Tongue (tissue), 2 donors: ENCODE measurements around the gene KMT2C. TPM values are rescaled to one million over a fixed set of nuclear protein-coding genes. Genes with fewer than 3 reads are reported as not detected.
"Not testable (repeated sequence)": the region's sequence is repeated elsewhere in the genome, so short reads cannot be mapped to it uniquely, and the experiment has no call there.

Source experiments
- DNase-seq: peaks from one replicate; pipeline ENCODE4 v3.0.0-alpha.2; 2015
- total RNA-seq: library from RNA; depleted of rRNA; stranded (reverse); fragments of >200 nt; gene quantifications from one replicate; pipeline ENCODE4 v1.2.3, GENCODE V29; 2014

KMT2C gene
- total RNA-seq, 1 donor from 2014 or later: 97.7 TPM

DNA sequence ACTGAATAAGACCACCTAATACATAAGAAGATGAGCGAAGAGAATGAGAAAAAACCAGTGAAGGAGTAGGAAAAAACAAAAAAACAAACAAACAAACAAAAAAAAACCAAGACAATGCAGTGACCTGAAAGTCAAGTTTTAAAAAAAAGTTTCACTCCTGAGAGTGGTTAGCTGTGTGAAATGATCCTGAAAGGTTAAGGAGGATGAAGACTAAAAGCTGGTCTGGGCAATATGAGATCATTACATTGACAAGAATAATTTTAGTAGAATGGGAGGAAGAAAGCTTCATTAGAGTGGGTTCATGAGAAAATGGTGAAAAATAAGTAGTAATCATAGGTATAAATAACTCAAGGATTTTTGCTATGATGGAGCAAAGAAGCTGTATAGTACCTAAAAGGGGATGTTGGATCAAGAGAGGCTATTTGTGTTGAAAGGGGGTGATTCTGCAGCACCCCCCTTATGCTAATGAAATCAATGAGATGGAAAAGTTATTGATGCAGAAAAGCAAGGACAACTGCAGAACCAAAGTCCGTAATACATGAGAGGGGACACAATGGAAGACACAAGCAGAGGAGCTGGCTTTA lies 80.2 kb downstream of the KMT2C start:
- DNase-seq: no peak

DNA sequence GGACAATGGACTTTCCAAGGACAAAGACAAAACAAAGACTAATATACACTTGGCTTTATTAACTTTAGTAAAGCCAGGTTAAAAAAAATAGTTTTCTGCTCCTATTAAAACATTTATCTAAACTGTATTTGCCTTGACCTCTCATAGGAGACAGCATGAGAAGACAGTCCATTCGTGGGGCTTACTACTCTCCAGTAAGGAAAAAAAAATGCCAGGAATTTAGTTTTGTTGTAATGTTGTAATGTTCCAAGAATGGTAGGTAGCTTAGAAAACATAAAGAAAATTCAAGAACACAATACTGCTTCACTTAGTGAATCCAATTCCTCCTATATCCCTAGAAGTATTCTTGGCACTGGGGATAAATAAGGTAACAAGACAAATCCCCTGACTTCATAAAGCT lies 81.7 kb downstream of the KMT2C start:
- DNase-seq: no peak

DNA sequence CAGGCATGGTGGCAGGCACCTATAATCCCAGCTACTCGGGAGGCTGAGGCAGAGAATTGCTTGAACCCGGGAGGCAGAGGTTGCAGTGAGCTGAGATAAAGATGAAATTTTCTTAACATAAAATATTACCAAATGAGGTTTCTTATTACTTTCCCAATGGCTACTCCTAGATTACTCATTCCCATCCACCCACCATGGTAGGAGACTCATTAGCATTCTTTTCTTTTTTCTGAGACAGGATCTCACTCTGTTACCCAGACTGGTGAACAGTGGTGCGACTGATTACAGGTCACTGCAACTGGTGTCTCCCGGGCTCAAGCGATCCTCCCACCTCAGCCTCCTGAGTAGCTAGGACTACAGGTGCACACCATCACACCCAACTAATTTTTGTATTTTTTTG lies 82.5 kb downstream of the KMT2C start:
- DNase-seq: not testable (repeated sequence)

DNA sequence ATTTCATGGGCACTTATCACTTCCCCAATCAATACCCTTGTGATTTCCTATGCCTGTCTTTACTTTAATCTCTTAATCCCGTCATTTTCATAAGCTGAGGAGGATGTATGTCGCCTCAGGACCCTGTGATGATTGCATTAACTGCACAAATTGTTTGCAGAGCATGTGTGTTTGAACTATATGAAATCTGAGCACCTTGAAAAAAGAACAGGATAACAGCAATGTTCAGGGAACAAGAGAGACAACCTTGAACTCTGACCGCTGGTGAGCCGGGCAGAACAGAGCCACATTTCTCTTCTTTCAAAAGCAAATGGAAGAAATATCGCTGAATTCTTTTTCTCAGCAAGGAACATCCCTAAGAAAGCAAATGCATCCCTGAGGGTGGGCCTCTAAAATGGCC lies 84.1 kb downstream of the KMT2C start:
- not testable (repeated sequence) for DNase-seq

DNA sequence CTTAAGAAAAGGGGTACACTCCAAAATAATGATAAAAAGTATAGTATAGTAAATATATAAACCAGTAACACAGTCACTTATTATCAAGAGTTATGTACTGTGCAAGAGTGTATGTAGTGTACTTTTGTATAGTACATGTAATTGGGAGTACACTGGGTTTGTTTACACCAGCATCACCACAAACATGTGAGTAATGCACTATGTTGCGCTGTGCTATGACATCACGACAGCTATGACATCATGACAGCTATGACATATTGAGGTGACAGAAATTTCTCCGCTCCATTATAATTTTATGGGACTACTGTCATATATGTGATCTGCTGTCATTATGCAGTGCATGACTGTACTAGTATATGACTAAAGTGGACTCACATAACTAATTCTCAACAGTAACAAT lies 84.6 kb downstream of the KMT2C start:
- no peak for DNase-seq

DNA sequence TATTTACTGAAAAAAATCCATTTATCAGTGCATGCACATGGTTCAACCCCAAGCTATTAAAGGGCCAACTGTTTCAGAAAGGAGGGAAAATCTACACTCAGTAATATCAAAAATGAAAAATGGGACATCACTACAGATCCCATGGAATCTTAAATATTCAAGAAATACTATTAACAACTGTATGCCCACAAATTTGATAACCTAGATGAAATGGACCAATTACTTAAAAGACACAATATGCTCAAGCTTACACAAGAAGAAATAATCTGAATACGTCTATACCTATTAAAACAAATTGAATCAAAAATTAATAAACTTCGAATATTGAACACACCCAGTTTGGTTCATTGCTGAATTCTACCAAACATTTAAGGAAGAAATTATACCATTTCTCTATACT lies 87.9 kb downstream of the KMT2C start:
- no peak for DNase-seq

DNA sequence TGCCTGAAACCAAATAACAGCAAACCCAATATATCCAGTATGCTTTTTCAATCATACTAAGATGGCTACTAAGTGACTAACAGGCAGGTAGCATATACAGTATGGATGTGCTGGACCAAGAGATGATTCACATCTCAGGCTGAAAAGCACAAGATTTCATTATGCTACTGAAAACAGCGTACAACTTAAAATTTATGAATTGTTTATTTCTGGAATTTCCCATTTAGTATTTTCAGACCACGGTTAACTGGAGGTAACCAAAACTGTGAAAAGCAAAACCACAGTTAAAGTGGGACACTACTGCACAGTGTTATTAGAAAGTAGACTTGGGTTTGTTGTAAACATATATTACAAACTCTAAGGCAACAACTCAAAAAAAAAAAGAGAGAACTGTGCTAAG lies 91.5 kb downstream of the KMT2C start:
- DNase-seq: no peak

DNA sequence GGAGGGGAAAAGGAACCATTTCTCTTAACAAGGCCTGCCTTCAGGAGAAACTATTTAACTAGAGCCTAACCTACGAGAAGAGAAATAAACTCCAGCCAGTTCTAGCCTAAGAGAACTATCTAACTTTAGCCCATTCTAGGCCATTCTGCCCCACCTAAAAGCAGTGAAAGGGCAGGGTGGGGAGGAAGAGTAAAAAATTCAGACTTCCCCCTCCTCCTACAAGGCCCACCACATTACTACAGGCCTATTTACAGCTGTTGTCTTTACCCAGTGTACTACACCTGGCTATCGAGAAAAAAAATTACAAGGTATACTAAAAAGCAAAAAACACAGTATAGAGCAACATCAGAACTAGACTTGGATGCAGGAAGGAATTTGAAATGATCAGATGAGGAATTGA lies 93.0 kb downstream of the KMT2C start:
- DNase-seq: no peak

DNA sequence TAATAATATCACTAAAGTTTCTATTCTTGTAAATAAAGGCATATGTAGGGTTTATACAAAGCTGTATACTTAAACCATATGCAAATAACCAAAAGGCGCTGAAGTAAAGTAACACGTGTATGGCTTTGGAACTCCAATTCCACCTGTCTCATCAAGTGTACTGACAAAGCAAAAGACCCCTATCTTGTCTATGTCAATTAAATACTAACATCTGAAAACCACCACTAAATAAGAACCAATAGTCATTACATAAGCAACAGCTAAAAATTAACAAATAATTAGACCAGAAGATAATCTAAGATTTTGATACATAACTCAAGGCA lies 93.9 kb downstream of the KMT2C start:
- no peak for DNase-seq

DNA sequence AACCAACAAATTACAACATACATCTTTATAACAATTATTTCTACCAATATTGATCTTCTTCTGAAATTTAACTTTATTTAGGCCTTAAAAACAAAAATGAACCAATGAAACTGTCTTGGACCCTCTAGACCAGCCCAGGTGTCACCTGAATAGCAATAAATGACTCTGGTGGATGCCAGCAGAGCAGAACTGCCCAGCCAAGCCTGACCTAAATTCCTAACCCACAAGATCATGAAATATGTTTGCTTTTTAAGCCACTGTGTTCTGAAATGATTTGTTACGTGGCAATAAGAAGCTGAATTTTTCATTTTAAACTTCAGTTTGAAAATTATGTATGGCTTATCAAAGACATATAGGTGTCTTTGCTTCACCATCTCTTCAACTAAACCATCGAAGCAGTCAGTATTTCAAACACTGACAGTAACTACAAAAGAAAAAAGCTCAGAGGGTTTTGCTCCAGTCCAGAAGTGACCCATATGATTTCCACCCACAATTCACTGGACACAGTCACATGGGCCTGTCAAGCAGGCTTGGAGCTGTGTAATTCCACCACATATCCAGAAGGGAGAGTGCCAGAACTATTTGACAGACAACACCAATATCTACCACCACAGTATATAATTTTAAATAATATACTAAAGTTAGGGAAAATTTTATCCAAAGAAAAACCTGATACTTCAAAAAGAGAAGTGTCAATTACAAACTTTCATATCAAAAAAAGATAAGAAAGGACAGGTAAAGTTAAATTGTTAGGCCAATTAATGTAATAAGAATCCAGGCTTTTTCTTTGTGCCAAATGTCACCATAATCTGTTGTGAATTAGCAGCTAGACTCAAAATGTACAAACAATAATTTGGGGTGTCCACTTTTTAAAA lies 94.5 kb downstream of the KMT2C start:
- peak; percentile 41 for DNase-seq

DNA sequence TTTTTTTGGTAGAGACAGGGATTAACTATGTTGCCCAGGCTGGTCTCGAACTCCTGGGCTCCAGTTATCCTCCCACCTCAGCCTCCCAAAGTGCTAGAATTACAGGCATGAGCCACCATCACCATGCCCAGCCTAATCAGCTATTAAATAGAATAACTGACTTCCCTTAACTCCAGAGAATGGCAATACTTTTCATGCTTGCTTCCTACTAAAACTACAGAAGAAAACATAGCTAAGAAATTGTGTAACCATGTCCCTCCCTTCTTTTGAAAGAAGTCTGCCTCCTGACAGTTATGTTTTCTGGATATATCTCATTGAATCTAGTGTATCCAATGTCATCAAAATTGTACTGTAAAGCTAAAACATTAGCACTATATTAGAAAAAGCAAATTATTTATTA lies 95.6 kb downstream of the KMT2C start:
- DNase-seq: no peak

DNA sequence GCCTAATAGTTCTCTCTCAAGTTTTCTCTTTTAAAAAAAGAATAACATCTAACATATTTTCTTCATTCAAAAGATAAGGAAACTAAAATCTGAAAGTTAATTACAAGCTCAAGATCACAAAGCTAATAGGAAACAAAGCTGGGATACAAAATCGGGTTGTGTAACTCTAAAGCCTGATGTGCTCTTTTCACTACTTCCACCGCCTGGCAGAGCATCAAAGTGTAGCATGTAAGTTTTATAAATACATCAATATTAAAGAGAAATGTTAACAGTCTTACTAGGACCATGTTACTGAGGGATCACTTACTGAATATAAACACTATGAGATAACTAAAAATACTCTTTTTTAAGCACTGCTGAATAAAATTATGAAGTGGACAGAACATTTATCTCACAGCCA lies 97.2 kb downstream of the KMT2C start:
- DNase-seq: no peak

DNA sequence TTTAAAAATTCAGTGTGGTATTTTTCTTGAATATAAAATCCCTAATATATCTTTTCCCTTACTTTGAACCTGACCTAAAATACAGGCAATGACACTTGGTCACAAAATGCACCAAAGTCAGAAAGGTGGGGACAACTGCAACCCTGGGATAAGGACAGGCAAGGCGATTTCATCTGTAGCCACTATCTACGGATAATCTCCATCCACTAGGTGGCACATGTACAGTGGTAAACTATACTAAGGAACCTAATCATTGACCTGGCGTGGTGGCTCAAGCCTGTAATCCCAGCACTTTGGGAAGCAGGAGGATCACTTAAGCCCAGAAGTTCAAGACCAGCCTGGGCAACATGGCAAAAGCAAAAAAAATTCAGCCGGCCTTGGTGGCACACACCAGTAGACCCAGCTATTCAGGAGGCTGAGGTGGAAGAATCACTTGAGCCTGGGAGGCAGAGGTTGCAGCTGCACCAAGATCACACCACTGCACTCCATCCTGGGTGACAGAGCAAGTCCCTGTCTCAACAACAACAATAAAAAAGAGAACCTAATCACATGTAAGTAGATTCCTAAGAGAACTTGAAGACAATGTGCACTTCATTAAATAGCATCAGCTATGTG lies 98.9 kb downstream of the KMT2C start:
- DNase-seq: peak; percentile 45

DNA sequence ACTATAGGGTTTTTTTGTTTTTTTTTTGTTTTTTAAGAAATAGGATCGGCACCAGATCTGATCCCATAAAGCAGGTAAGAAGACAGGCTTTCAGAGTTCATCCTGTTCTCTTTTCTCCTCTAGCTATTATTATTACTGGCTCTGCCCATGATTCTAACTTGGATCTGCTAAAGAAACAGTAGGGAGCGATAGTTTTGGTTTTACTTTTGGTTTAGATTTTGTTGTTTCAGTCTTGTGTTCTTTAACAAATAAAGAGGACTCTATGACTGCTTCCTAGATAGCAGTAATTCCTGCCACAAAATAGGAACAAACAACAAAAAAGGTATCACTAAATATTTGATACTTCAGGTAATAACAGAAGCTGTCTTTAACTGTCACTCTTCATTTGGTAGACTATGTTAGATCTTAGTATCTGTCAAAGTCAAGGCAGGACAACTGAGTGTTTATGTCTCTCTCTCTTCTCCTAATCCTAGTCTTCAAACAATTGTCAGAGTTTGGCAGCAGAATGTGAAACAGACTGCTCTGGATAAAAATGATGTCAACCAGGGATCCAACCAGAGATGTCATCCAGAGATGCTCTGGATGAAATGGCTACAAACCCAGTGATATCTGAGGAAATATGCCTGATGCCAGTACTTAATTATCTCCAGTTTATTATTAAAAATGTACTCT lies 99.8 kb downstream of the KMT2C start:
- no peak for DNase-seq

DNA sequence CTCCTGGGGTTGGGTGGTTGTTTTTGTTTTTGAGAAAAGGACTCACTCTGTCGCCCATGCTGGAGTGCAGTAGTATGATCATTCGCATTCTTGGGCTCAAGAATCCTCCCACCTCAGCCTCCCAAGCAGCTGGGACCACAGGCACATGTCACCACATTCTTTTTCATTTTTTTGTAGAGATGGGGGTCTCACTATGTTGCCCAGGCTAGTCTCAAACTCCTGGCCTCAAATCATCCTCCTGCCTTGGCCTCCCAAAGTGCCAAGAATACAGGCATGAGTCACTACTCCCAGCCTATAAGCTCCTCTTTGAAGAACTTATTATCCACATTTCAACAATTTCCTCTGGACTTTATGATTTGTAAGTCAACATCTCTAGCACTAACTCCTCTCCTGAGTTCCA lies 102.7 kb downstream of the KMT2C start:
- no peak for DNase-seq

DNA sequence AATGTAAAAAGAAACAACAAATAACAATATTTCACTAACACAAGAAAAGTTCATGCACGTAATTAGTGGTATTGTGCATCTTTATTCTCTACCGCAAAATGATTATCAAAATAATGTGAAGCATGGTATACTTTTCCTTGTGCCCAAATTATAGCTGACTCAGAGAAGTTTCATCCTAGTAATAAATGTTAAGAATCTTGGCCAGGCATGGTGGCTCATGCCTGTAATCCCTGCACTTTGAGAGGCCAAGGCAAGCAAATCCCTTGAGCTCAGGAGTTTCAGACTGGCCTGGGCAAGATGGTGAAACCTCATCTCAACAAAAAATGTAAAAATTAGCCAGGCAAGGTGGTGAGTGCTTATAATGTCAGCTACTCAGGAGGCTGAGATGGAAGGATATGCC lies 105.0 kb downstream of the KMT2C start:
- DNase-seq: no peak

DNA sequence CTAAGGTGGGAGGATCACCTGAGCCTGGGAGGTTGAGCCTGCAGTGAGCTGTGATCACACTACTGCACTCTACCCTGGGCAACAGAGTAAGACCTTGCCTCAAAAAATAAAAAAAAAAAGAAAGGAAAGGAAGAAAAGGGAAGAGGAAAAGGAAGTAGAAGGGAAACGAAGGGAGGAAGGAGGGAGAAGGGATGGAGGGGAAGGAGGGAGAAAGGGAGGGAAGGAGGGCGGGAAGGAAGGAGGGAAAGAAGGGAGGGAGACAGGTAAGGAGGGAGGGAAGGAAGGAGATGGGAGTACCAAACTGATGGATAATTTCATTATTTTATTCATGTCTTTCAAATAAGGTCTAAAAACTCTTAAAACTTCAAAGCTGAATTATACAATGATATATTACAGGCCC lies 106.3 kb downstream of the KMT2C start:
- DNase-seq: no peak

DNA sequence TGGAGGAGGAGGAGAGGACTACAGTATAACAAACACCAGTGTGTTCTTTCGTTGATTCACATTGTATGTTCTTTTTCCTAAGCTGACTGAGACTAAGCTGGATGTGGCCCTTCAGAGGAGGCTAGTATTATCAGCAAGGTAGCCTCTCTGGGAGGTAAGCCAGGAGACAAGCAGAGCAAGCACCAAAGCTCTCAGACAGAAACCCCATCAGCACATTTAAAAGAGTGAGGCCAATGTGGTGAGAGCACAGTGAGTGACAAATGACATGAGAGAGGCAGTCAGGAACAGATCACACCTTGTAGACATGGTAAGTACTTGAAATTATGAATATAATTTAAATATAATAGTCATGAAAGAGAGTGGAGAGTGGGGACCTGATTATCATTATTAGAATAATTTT lies 107.6 kb downstream of the KMT2C start:
- DNase-seq: no peak

DNA sequence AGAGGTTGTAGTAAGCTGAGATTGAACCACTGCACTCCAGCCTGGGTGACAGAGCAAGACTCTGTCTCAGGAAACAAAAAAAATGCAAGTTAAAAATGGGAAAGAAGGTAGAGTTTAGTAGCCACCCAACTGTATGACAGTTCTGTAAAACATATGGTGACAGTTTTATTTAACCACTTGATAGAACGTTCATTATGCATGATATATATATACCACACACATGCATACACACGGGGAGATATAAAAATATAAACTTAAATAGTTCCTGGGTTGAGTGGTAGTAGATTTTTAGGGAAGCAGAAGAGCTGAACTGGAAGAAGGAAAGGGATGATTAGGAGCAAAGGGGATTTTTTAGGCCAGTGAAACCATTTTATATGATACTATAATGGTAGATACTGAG lies 120.0 kb downstream of the KMT2C start:
- no peak for DNase-seq

DNA sequence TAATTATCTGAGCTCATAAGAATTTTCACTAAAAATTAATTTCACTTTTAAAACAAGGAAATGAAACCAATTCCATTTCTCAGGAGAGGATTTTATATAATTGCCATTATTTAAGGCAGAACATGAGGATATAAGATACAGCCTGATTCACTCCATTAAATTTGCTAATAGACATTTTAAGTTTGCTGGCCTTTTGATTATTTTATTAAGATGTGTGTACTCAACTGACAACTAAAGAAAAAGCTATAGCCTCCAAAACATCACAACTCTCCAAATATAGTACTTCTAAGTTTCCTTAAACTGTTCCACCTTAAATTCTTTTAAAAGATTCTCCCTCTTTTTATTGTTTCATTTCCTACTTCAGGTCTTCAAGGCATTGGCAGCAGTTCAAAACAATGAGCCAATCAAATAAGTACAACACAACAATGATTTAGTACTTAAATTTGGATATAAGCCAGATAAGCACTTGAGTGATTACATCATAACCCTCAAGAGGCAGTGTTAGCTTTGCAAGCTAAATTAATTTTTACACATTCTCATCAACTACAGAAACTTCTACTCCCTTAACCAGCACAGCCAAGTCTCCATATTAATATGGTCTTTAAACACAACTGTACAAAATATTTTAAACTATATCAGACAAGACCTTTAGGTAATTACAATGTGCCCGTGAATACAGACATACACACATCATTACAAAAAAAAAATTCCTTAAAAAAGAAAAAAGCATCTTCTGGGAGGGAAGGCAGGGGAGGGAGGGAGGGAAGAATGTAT lies 121.8 kb downstream of the KMT2C start:
- peak; percentile 87 for DNase-seq

DNA sequence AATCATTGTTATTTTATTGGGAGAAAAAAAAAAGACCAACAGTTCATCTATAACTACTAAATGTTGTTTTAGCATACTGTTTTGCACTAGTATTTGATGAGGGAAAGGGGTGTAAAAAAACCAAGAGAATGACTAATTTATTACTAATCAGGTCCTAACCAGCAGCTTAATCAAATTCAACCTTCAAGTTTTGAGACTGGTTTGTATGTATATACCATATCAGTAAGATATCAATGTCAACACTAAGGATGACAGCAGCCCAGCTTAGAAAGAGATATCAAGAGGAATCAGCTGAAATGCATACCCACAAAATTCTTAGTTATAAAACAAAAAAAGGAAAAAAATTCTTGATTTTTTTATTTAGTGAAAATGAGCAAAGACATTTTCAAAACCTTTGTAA lies 122.6 kb downstream of the KMT2C start:
- no peak for DNase-seq

DNA sequence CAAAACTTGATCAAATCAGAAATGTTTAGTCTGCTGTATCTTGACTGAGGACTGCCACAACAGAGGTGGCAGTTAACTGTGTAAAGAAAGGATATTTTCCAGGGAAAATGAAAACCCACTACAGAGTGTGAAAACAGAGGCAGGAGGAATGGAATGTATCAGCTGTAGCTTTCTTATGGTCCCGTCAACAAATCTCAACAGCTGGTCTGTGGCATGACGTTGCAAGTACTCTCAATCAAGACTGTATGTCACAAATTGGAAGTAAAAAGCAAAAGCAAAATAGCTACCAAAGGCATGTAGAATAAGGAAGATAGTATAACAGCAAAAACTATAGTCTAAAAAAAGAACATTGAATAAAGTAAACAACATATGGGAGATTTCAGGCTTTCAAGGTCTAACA lies 123.5 kb downstream of the KMT2C start:
- peak; percentile 75 for DNase-seq

DNA sequence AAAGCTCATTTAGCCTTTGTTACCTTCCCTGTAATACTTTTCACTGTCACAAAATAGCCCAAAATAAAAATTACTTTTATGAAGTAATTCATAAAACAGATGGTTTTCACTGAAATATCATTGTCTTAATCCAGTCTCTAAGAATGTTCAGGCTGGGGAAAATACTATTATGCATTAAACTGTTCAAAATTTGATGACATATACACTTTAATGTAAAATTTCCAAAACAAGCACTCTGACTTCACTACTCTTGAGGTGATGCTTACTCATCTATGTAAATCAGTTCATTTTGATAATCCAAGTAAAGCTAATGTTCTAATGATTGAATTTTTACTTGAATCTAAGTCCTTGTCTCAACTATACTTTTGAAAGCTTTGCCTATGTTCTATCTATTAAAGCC lies 127.9 kb downstream of the KMT2C start:
- DNase-seq: no peak
